Tongue (tissue), 2 donors: ENCODE measurements around the gene LGI2. TPM values are rescaled to one million over a fixed set of nuclear protein-coding genes. Genes with fewer than 3 reads are reported as not detected.
A peak's percentile ranks its signal among the peaks of the same experiment; 100 is the strongest.
"Not testable (repeated sequence)": the region's sequence is repeated elsewhere in the genome, so short reads cannot be mapped to it uniquely, and the experiment has no call there.

Experiments
- DNase-seq: peaks from one replicate; pipeline ENCODE4 v3.0.0-alpha.2; 2015
- total RNA-seq: library from RNA; depleted of rRNA; stranded (reverse); fragments of >200 nt; gene quantifications from one replicate; pipeline ENCODE4 v1.2.3, GENCODE V29; 2014

Gene LGI2
- total RNA-seq, 1 donor from 2014 or later, result 16.9 TPM

GRCh38 chr4:25050370-25051078 lies 19.8 kb upstream of the LGI2 start:
- no peak for DNase-seq

- no peak for DNase-seq
These were observed 12.8 kb upstream of the LGI2 start for GRCh38 chr4:25043548-25043947.

- DNase-seq, result no peak
These were observed 2.8 kb upstream of the LGI2 start for GRCh38 chr4:25033526-25033925.

GRCh38 chr4:25032126-25032525 lies 1.4 kb upstream of the LGI2 start:
- DNase-seq, result no peak

- no peak for DNase-seq
These were observed 403 bp upstream of the LGI2 start for GRCh38 chr4:25031077-25031621.

GRCh38 chr4:25029479-25030276 lies 1.1 kb downstream of the LGI2 start:
- no peak for DNase-seq

- DNase-seq, result peak; percentile 69
These were observed 1.9 kb downstream of the LGI2 start for GRCh38 chr4:25028851-25029250.

- DNase-seq, result peak; percentile 84
These were observed 8.0 kb downstream of the LGI2 start for GRCh38 chr4:25022766-25023165.

GRCh38 chr4:25021216-25021615 lies 9.5 kb downstream of the LGI2 start:
- peak; percentile 91 for DNase-seq

GRCh38 chr4:25020236-25020635 lies 10.5 kb downstream of the LGI2 start:
- no peak for DNase-seq

- DNase-seq, result no peak
These were observed 11.2 kb downstream of the LGI2 start for GRCh38 chr4:25019501-25019900.

GRCh38 chr4:25015012-25015411 lies 15.7 kb downstream of the LGI2 start:
- DNase-seq, result no peak

GRCh38 chr4:25014662-25014983 lies 16.1 kb downstream of the LGI2 start:
- not testable (repeated sequence) for DNase-seq

- DNase-seq, result peak; percentile 74
These were observed 16.7 kb downstream of the LGI2 start for GRCh38 chr4:25013756-25014661.

GRCh38 chr4:25012655-25013054 lies 18.1 kb downstream of the LGI2 start:
- DNase-seq, result no peak

- DNase-seq, result no peak
These were observed 19.4 kb downstream of the LGI2 start for GRCh38 chr4:25011135-25011866.

- DNase-seq, result no peak
These were observed 23.1 kb downstream of the LGI2 start for GRCh38 chr4:25007598-25007997.

- DNase-seq, result no peak
These were observed 28.1 kb downstream of the LGI2 start for GRCh38 chr4:25002681-25003080.

GRCh38 chr4:25001509-25001908 lies 29.2 kb downstream of the LGI2 start:
- no peak for DNase-seq

- DNase-seq, result no peak
These were observed 30.1 kb downstream of the LGI2 start for GRCh38 chr4:25000639-25001038.

- peak; percentile 31 for DNase-seq
These were observed 31.2 kb downstream of the LGI2 start for GRCh38 chr4:24999392-25000089.
